A549 (cell line): ENCODE measurements around the gene ABCC4. TPM values are rescaled to one million over a fixed set of nuclear protein-coding genes. Genes with fewer than 3 reads are reported as not detected.

Experiments
- ATAC-seq, 2 experiments: fragments of 200-7000 bp in 1 of 2; fragments of >200 bp in 1 of 2; cut with Nextera tagmentation in 1 of 2; cut with Tn5 transposase in 1 of 2; 3 replicates each; pipeline versions ENCODE4 v1.8.0 to v1.9.1; 2018 to 2020; ENCODE audit warnings: mild to moderate bottlenecking in 1 of 2, moderate library complexity in 1 of 2
- CTCF ChIA-PET: fragments of 300-600 bp; sonication (Branson Sonifier 250); formaldehyde crosslinking; extraction: SDS; loops from one replicate; lab custom pipeline; 2021; ENCODE audit warnings: antibody characterized with exemption, inconsistent platforms; lab: Yijun Ruan, JAX
- POLR2A ChIA-PET: fragments of 350-600 bp; formaldehyde crosslinking; extraction: SDS; loops from one replicate; lab custom pipeline; 2021; ENCODE audit warnings: antibody characterized with exemption, inconsistent platforms; lab: Yijun Ruan, JAX
- DNase-seq, 2 experiments: peaks; one replicate each; pipeline versions ENCODE4 v3.0.0 to v3.0.0-alpha.2; 2011 to 2016; ENCODE audit warnings: low read depth in 1 of 2, low spot score in 1 of 2
- FAIRE-seq: peaks from 2 replicates; lab custom pipeline; 2011; peaks lifted over from hg19 to GRCh38; lab: Jason Lieb, UNC
- H3K27ac ChIP-seq, 2 experiments: fragments of >200 bp; sonication (Bioruptor Twin); formaldehyde crosslinking; 3 replicates each; pipeline ENCODE4 v1.5.1; 2016 to 2017
- H3K4me1 ChIP-seq: fragments of >200 bp; sonication (Bioruptor Twin); formaldehyde crosslinking; 3 replicates; pipeline ENCODE4 v1.6.1; 2016
- H3K4me2 ChIP-seq: fragments of >200 bp; sonication (Bioruptor Twin); formaldehyde crosslinking; 3 replicates; pipeline ENCODE4 v1.6.1; 2016
- H3K4me3 ChIP-seq: fragments of >200 bp; sonication (Bioruptor Twin); formaldehyde crosslinking; 3 replicates; pipeline ENCODE4 v1.5.1; 2016
- H3K9me3 ChIP-seq: fragments of >200 bp; sonication (Bioruptor Twin); formaldehyde crosslinking; 3 replicates; pipeline ENCODE4 v1.6.1; 2016
- BHLHE40 ChIP-seq: IDR thresholded peaks from 2 replicates; pipeline ENCODE4 v1.6.1; 2012; ENCODE audit warnings: low read depth, low read length, inconsistent platforms
- CEBPB ChIP-seq, 2 experiments: fragments of >200 bp in 1 of 2; sonication (Bioruptor Twin) in 1 of 2; formaldehyde crosslinking in 1 of 2; IDR thresholded peaks; 2 replicates each; pipeline ENCODE4 v1.6.1; 2012 to 2016
- EHF ChIP-seq: fragments of 250-450 bp; sonication (Bioruptor Pico); IDR thresholded peaks from 2 replicates; pipeline ENCODE4 v1.5.0; 2020; ENCODE audit warnings: mild to moderate bottlenecking
- EHMT2 ChIP-seq: fragments of 200-600 bp; sonication (generic); IDR thresholded peaks from 2 replicates; pipeline ENCODE4 v1.6.1; 2016; ENCODE audit warnings: antibody characterized with exemption, low read depth, mild to moderate bottlenecking, moderate library complexity
- EP300 ChIP-seq, 2 experiments: fragments of >200 bp; sonication (Bioruptor Twin); formaldehyde crosslinking; IDR thresholded peaks; 2 replicates in 1 of 2; 3 replicates in 1 of 2; pipeline ENCODE4 v1.6.1; 2016 to 2017
- FOSL2 ChIP-seq, 2 experiments: fragments of 450-650 bp in 1 of 2; fragments of >200 bp in 1 of 2; sonication (Bioruptor Twin) in 1 of 2; formaldehyde crosslinking; IDR thresholded peaks; 2 replicates each; pipeline versions ENCODE4 v1.5.0 to v1.6.1; 2016 to 2020; ENCODE audit warnings: mild to moderate bottlenecking in 1 of 2, moderate library complexity in 1 of 2
- FOXS1 ChIP-seq: fragments of 250-450 bp; sonication (Bioruptor Pico); IDR thresholded peaks from 2 replicates; pipeline ENCODE4 v1.5.0; 2020; ENCODE audit warnings: mild to moderate bottlenecking, moderate library complexity
- GATA3 ChIP-seq: IDR thresholded peaks from 2 replicates; pipeline ENCODE4 v1.6.1; 2012; ENCODE audit warnings: borderline replicate concordance
- HEYL ChIP-seq: fragments of 250-450 bp; sonication (Bioruptor Pico); IDR thresholded peaks from 2 replicates; pipeline ENCODE4 v1.8.0; 2021; ENCODE audit warnings: mild to moderate bottlenecking, moderate library complexity
- HOXA7 ChIP-seq: fragments of 250-450 bp; sonication (Bioruptor Pico); IDR thresholded peaks from 2 replicates; pipeline ENCODE4 v1.5.0; 2020; ENCODE audit warnings: mild to moderate bottlenecking, moderate library complexity
- HOXB13 ChIP-seq: fragments of 250-450 bp; sonication (Bioruptor Pico); IDR thresholded peaks from 2 replicates; pipeline ENCODE4 v1.5.0; 2020; ENCODE audit warnings: low read depth, mild to moderate bottlenecking, moderate library complexity
- JUN ChIP-seq, 2 experiments: fragments of >200 bp; sonication (Bioruptor Twin); formaldehyde crosslinking; IDR thresholded peaks; 2 replicates in 1 of 2; 3 replicates in 1 of 2; pipeline ENCODE4 v1.6.1; 2016 to 2017
- JUNB ChIP-seq: fragments of >200 bp; sonication (Bioruptor Twin); formaldehyde crosslinking; IDR thresholded peaks from 2 replicates; pipeline ENCODE4 v1.6.1; 2016
- KDM1A ChIP-seq: fragments of 200-600 bp; sonication (generic); IDR thresholded peaks from 2 replicates; pipeline ENCODE4 v1.6.1; 2016; ENCODE audit warnings: low read depth, mild to moderate bottlenecking
- KDM5A ChIP-seq: fragments of 200-600 bp; sonication (generic); IDR thresholded peaks from 2 replicates; pipeline ENCODE4 v1.6.1; 2016; ENCODE audit warnings: antibody characterized with exemption, mild to moderate bottlenecking
- MAFK ChIP-seq: fragments of 450-650 bp; IDR thresholded peaks from 2 replicates; pipeline ENCODE4 v1.6.1; 2014; ENCODE audit not compliant: partially characterized antibody
- MYC ChIP-seq: IDR thresholded peaks from 2 replicates; pipeline ENCODE4 v1.6.1; 2012; ENCODE audit warnings: mild to moderate bottlenecking, inconsistent platforms, low read length, improper control_type of control experiment, borderline replicate concordance
- NPAS2 ChIP-seq: fragments of 250-450 bp; sonication (Bioruptor Pico); IDR thresholded peaks from 2 replicates; pipeline ENCODE4 v1.8.0; 2022; ENCODE audit warnings: mild to moderate bottlenecking, moderate library complexity, borderline replicate concordance
- PHF8 ChIP-seq: fragments of 200-600 bp; sonication (generic); IDR thresholded peaks from 2 replicates; pipeline ENCODE4 v1.6.1; 2016; ENCODE audit warnings: low read depth, mild to moderate bottlenecking, antibody characterized with exemption, moderate library complexity, borderline replicate concordance
- POLR2AphosphoS2 ChIP-seq: conservative IDR thresholded peaks from 2 replicates; pipeline ENCODE4 v1.6.1; 2012; ENCODE audit warnings: low read length, improper control_type of control experiment, inconsistent platforms
- RAD21 ChIP-seq, 2 experiments: fragments of >200 bp in 1 of 2; sonication (Bioruptor Twin) in 1 of 2; formaldehyde crosslinking in 1 of 2; IDR thresholded peaks in 1 of 2; conservative IDR thresholded peaks in 1 of 2; 2 replicates in 1 of 2; 3 replicates in 1 of 2; pipeline ENCODE4 v1.6.1; 2012 to 2018; ENCODE audit warnings: inconsistent platforms in 1 of 2
- RNF2 ChIP-seq: fragments of 200-600 bp; sonication (generic); IDR thresholded peaks from 2 replicates; pipeline ENCODE4 v1.6.1; 2016; ENCODE audit warnings: low read depth, mild to moderate bottlenecking, antibody characterized with exemption, moderate library complexity, borderline replicate concordance
- SMC3 ChIP-seq: fragments of >200 bp; sonication (Bioruptor Twin); formaldehyde crosslinking; IDR thresholded peaks from 3 replicates; pipeline ENCODE4 v1.6.1; 2018; ENCODE audit warnings: inconsistent platforms
- ZC3H11A ChIP-seq: fragments of 450-650 bp; IDR thresholded peaks from 2 replicates; pipeline ENCODE4 v1.6.1; 2014; ENCODE audit warnings: antibody characterized with exemption, mild to moderate bottlenecking
- ZSCAN20 ChIP-seq: fragments of 250-450 bp; sonication (Bioruptor Pico); IDR thresholded peaks from 2 replicates; pipeline ENCODE4 v1.8.0; 2022; ENCODE audit warnings: mild to moderate bottlenecking, moderate library complexity
- WGBS: methylation state at CpG from one replicate; pipeline ENCODE4 v1.1.6; 2017; ENCODE audit errors: missing lambda C conversion rate; 5-methylcytosine and 5-hydroxymethylcytosine counted together
- polyA plus RNA-seq, 4 experiments: library from polyadenylated mRNA; depleted of rRNA in 3 of 4; stranded (reverse); fragments of >200 nt; fragmentation: RNase III in 1 of 4; extraction: RNeasy Plus Mini Kit Qiagen cat#74134 plus additional on column Dnase treatment in 1 of 4; gene quantifications; 2 replicates in 3 of 4; 3 replicates in 1 of 4; pipeline ENCODE4 v1.2.3, GENCODE V29; 2011 to 2017
- TF ChIP-seq, protein P1 (sequence below): fragments of >200 bp; sonication (Bioruptor Twin); formaldehyde crosslinking; IDR thresholded peaks from 3 replicates; pipeline ENCODE4 v1.5.1; 2016
- TF ChIP-seq, protein P2 (sequence below): fragments of 250-450 bp; sonication (Bioruptor Pico); IDR thresholded peaks from 2 replicates; pipeline ENCODE4 v1.5.0; 2021; ENCODE audit warnings: mild to moderate bottlenecking, moderate library complexity, borderline replicate concordance
- TF ChIP-seq, protein P3 (sequence below): fragments of 150-350 bp; IDR thresholded peaks from 2 replicates; pipeline ENCODE4 v1.6.1; 2014; ENCODE audit warnings: low read depth, mild to moderate bottlenecking, low read length
- TF ChIP-seq, protein P4 (sequence below): IDR thresholded peaks from 2 replicates; pipeline ENCODE4 v1.6.1; 2012
- TF ChIP-seq, protein P5 (sequence below): IDR thresholded peaks from 2 replicates; pipeline ENCODE4 v1.6.1; 2012; ENCODE audit warnings: low read depth, borderline replicate concordance
- TF ChIP-seq, protein P6 (sequence below): fragments of >200 bp; sonication (Bioruptor Twin); formaldehyde crosslinking; IDR thresholded peaks from 2 replicates; pipeline ENCODE4 v1.6.1; 2016
- TF ChIP-seq, protein P7 (sequence below): IDR thresholded peaks from 2 replicates; pipeline ENCODE4 v1.6.1; 2012
- TF ChIP-seq, protein P8 (sequence below): fragments of 250-450 bp; sonication (Bioruptor Pico); IDR thresholded peaks from 2 replicates; pipeline ENCODE4 v1.5.0; 2020; ENCODE audit warnings: low read depth, mild to moderate bottlenecking, moderate library complexity

The ABCC4 gene
- polyA plus RNA-seq, 2 of the 4 experiments (the other 2 are of a cell fraction) = 23.5 to 56.2 TPM

DNA sequence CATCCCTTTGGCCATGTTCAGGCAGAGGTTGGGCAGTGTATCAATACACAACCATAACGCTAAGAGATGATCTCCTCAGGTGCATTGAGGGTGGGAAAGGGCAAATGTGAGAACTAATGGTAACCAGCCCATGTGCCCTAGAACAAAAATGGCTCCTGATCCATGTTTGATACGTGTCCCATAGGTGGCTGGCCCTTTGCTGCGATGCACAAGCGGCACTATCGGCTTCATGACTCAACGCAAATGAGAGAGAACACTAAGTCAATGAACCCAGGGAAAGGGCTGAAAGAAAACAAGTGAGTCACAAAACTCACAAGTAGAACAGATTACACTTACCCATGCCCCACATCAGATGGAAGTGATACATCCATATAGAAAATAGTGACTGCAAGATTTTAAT lies 201.7 kb downstream of the ABCC4 start:
- ATAC-seq (peak; percentile 81 to 83), DNase-seq (peak; percentile 27 to 93), FAIRE-seq (no peak)
- Histone ChIP-seq H3K4me1 (peaks cover 32% of the 10 kb centered on the region), H3K9me3 (peaks cover 29% of the 10 kb centered on the region), H3K27ac (peak overlapping the region; percentile 93 to 98), H3K4me2 (peak overlapping the region; percentile 82), H3K4me3 (no peak overlapping the region)
- POLR2A ChIA-PET = no interaction called here
- WGBS = under 1% methylated on average over 6 of the region's 6 CpGs
- CTCF ChIA-PET = interaction anchor here (0.7 to 1.0 kb wide), 4 partner anchors 14 to 949 kb away, joined by 3 to 4 read pairs (median 3); no protein-coding TSS in a partner anchor
- TF ChIP-seq CEBPB (IDR thresholded peaks at IDR 0.05) (peak in 1 of 2 experiments; percentile 62; a peak in 1 of 4 replicates), RAD21 (conservative IDR thresholded peaks at IDR 0.05 in 1 of 2, IDR thresholded peaks at IDR 0.05 in 1 of 2) (peak; percentile 9 to 31; a peak in 2 of 5 replicates), PHF8 (no peak), BHLHE40 (no peak), SMC3 (no peak), FOXS1 (peak; percentile 92), JUNB (peak; percentile 72), ZSCAN20 (peak; percentile 89), NPAS2 (CRISPR knock-in tag) (no peak), FOSL2 (IDR thresholded peaks at IDR 0.05) (peak; percentile 88), FOSL2 (CRISPR knock-in tag; IDR thresholded peaks at IDR 0.05) (peak; percentile 94), JUN (IDR thresholded peaks at IDR 0.05) (no peak; a peak in 2 of 5 replicates), EHMT2 (no peak; the same call in 1 of the 2 replicates), HEYL (peak; percentile 75), MAFK (peak; percentile 48), HOXA7 (CRISPR knock-in tag) (0 out of 2 replicates have a peak, but pooled peaks have one; percentile 32), POLR2AphosphoS2 (no peak), MYC (peak; percentile 80; the same call in 1 of the 2 replicates), EHF (peak; percentile 84), HOXB13 (CRISPR knock-in tag) (peak; percentile 94), ZC3H11A (no peak), RNF2 (no peak), KDM5A (no peak), GATA3 (peak; percentile 90), EP300 (IDR thresholded peaks at IDR 0.05) (peak; percentile 20 to 29; a peak in 1 of 5 replicates), KDM1A (no peak)
- TF ChIP-seq, protein P1, sequence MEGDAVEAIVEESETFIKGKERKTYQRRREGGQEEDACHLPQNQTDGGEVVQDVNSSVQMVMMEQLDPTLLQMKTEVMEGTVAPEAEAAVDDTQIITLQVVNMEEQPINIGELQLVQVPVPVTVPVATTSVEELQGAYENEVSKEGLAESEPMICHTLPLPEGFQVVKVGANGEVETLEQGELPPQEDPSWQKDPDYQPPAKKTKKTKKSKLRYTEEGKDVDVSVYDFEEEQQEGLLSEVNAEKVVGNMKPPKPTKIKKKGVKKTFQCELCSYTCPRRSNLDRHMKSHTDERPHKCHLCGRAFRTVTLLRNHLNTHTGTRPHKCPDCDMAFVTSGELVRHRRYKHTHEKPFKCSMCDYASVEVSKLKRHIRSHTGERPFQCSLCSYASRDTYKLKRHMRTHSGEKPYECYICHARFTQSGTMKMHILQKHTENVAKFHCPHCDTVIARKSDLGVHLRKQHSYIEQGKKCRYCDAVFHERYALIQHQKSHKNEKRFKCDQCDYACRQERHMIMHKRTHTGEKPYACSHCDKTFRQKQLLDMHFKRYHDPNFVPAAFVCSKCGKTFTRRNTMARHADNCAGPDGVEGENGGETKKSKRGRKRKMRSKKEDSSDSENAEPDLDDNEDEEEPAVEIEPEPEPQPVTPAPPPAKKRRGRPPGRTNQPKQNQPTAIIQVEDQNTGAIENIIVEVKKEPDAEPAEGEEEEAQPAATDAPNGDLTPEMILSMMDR = no peak
- TF ChIP-seq, protein P2, sequence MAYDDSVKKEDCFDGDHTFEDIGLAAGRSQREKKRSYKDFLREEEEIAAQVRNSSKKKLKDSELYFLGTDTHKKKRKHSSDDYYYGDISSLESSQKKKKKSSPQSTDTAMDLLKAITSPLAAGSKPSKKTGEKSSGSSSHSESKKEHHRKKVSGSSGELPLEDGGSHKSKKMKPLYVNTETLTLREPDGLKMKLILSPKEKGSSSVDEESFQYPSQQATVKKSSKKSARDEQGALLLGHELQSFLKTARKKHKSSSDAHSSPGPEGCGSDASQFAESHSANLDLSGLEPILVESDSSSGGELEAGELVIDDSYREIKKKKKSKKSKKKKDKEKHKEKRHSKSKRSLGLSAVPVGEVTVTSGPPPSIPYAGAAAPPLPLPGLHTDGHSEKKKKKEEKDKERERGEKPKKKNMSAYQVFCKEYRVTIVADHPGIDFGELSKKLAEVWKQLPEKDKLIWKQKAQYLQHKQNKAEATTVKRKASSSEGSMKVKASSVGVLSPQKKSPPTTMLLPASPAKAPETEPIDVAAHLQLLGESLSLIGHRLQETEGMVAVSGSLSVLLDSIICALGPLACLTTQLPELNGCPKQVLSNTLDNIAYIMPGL (CRISPR knock-in tag) = no peak
- TF ChIP-seq, protein P3, sequence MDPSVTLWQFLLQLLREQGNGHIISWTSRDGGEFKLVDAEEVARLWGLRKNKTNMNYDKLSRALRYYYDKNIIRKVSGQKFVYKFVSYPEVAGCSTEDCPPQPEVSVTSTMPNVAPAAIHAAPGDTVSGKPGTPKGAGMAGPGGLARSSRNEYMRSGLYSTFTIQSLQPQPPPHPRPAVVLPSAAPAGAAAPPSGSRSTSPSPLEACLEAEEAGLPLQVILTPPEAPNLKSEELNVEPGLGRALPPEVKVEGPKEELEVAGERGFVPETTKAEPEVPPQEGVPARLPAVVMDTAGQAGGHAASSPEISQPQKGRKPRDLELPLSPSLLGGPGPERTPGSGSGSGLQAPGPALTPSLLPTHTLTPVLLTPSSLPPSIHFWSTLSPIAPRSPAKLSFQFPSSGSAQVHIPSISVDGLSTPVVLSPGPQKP = no peak
- TF ChIP-seq, protein P4, sequence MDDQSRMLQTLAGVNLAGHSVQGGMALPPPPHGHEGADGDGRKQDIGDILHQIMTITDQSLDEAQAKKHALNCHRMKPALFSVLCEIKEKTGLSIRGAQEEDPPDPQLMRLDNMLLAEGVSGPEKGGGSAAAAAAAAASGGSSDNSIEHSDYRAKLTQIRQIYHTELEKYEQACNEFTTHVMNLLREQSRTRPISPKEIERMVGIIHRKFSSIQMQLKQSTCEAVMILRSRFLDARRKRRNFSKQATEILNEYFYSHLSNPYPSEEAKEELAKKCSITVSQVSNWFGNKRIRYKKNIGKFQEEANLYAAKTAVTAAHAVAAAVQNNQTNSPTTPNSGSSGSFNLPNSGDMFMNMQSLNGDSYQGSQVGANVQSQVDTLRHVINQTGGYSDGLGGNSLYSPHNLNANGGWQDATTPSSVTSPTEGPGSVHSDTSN = peak; percentile 49; the same call in 1 of the 2 replicates
- TF ChIP-seq, protein P5, sequence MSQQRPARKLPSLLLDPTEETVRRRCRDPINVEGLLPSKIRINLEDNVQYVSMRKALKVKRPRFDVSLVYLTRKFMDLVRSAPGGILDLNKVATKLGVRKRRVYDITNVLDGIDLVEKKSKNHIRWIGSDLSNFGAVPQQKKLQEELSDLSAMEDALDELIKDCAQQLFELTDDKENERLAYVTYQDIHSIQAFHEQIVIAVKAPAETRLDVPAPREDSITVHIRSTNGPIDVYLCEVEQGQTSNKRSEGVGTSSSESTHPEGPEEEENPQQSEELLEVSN = peak; percentile 69; the same call in 1 of the 2 replicates
- TF ChIP-seq, protein P6, sequence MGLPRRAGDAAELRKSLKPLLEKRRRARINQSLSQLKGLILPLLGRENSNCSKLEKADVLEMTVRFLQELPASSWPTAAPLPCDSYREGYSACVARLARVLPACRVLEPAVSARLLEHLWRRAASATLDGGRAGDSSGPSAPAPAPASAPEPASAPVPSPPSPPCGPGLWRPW = no peak
- TF ChIP-seq, protein P7, sequence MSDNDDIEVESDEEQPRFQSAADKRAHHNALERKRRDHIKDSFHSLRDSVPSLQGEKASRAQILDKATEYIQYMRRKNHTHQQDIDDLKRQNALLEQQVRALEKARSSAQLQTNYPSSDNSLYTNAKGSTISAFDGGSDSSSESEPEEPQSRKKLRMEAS = peak; percentile 88
- TF ChIP-seq, protein P8, sequence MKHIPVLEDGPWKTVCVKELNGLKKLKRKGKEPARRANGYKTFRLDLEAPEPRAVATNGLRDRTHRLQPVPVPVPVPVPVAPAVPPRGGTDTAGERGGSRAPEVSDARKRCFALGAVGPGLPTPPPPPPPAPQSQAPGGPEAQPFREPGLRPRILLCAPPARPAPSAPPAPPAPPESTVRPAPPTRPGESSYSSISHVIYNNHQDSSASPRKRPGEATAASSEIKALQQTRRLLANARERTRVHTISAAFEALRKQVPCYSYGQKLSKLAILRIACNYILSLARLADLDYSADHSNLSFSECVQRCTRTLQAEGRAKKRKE (CRISPR knock-in tag) = peak; percentile 96
